GM12878 (cell line): ENCODE data around the gene SFXN5. TPM values are rescaled to one million over a fixed set of nuclear protein-coding genes. Genes with fewer than 3 reads are reported as not detected.

Source experiments
- ATAC-seq: fragments of 200-7000 bp; cut with Tn5 transposase; 3 replicates; pipeline ENCODE4 v1.9.1; 2020; ENCODE audit warnings: mild to moderate bottlenecking, moderate library complexity
- BruUV-seq: library from RNA; stranded (reverse); fragments of 400-500 nt; replicated peaks from 2 replicates; lab custom pipeline; 2021; lab: Mats Ljungman, UMichigan
- CTCF ChIA-PET: fragments of 300-600 bp; sonication (Branson Sonifier 250); formaldehyde crosslinking; extraction: SDS; loops from one replicate; lab custom pipeline; 2021; ENCODE audit warnings: inconsistent platforms; lab: Yijun Ruan, JAX
- POLR2A ChIA-PET: fragments of 350-600 bp; formaldehyde crosslinking; extraction: SDS; loops from one replicate; lab custom pipeline; 2021; ENCODE audit warnings: inconsistent platforms; lab: Charles Lee
- RAD21 ChIA-PET: fragments of 300-600 bp; sonication (Branson Sonifier 250); formaldehyde crosslinking; loops from one replicate; lab custom pipeline; 2023; ENCODE audit warnings: antibody characterized with exemption; ENCODE audit not compliant: unreplicated experiment; lab: Charles Lee
- SMC1A ChIA-PET: fragments of 300-600 bp; sonication (Branson Sonifier 250); formaldehyde crosslinking; loops from one replicate; lab custom pipeline; 2023; ENCODE audit not compliant: unreplicated experiment, uncharacterized antibody; lab: Charles Lee
- DNase-seq: peaks from one replicate; pipeline ENCODE4 v3.0.0-alpha.2; 2011; ENCODE audit warnings: low read depth, low spot score
- FAIRE-seq: peaks from 3 replicates; lab custom pipeline; 2011; peaks lifted over from hg19 to GRCh38; lab: Jason Lieb, UNC
- H2AFZ ChIP-seq: 2 replicates; pipeline ENCODE4 v1.6.0; 2011; ENCODE audit warnings: low read depth, low read length, control low read depth; ENCODE audit not compliant: control insufficient read depth
- H3K27ac ChIP-seq: 2 replicates; pipeline ENCODE4 v1.5.1; 2011; ENCODE audit warnings: control low read depth; ENCODE audit not compliant: control insufficient read depth, insufficient read depth
- H3K27me3 ChIP-seq, 2 experiments: replicated peaks in 1 of 2; 2 replicates each; pipeline versions ENCODE4 v1.6.0 to v1.6.1; 2011; ENCODE audit warnings: low read length in 1 of 2; ENCODE audit not compliant: control insufficient read depth in 2 of 2, insufficient read depth in 2 of 2
- H3K36me3 ChIP-seq, 2 experiments: 2 replicates each; pipeline ENCODE4 v1.5.1; 2011; ENCODE audit warnings: low read length in 1 of 2; ENCODE audit not compliant: control insufficient read depth in 2 of 2, insufficient read depth in 2 of 2
- H3K4me1 ChIP-seq: 2 replicates; pipeline ENCODE4 v1.6.1; 2011; ENCODE audit warnings: mild to moderate bottlenecking, low read length, moderate library complexity, mixed read lengths; ENCODE audit not compliant: control insufficient read depth, insufficient read depth
- H3K4me2 ChIP-seq: 2 replicates; pipeline ENCODE4 v1.6.0; 2011; ENCODE audit warnings: control low read depth; ENCODE audit not compliant: control insufficient read depth, insufficient read depth
- H3K4me3 ChIP-seq: fragments of 200-600 bp; sonication (generic); 2 replicates; pipeline ENCODE4 v1.5.1; 2016
- H3K79me2 ChIP-seq: 2 replicates; pipeline ENCODE4 v1.6.0; 2011; ENCODE audit warnings: low read length; ENCODE audit not compliant: control insufficient read depth, insufficient read depth
- H3K9ac ChIP-seq: 2 replicates; pipeline ENCODE4 v1.8.0; 2011; ENCODE audit warnings: low read length, control low read depth, mixed read lengths; ENCODE audit not compliant: control insufficient read depth, insufficient read depth
- H3K9me3 ChIP-seq: replicated peaks from 3 replicates; pipeline ENCODE4 v1.5.1; 2011; ENCODE audit warnings: mild to moderate bottlenecking, low read length; ENCODE audit not compliant: control insufficient read depth, insufficient read depth
- H4K20me1 ChIP-seq: 2 replicates; pipeline ENCODE4 v1.6.0; 2011; ENCODE audit not compliant: control insufficient read depth, insufficient read depth
- CBX3 ChIP-seq: fragments of 200-600 bp; sonication (generic); IDR thresholded peaks from 2 replicates; pipeline ENCODE4 v1.6.1; 2016; ENCODE audit warnings: low read depth, borderline replicate concordance
- DPF2 ChIP-seq: fragments of 450-650 bp; IDR thresholded peaks from 2 replicates; pipeline ENCODE4 v1.6.1; 2017; ENCODE audit warnings: mild to moderate bottlenecking
- GATAD2B ChIP-seq: fragments of 450-650 bp; conservative IDR thresholded peaks from 2 replicates; pipeline ENCODE4 v1.6.1; 2017; ENCODE audit warnings: low read depth, mild to moderate bottlenecking, moderate library complexity
- KDM1A ChIP-seq: fragments of 200-600 bp; sonication (generic); IDR thresholded peaks from 2 replicates; pipeline ENCODE4 v1.6.1; 2016; ENCODE audit warnings: borderline replicate concordance
- MXI1 ChIP-seq: fragments of 150-350 bp; IDR thresholded peaks from 2 replicates; pipeline ENCODE4 v1.6.1; 2011; ENCODE audit warnings: low read depth, mild to moderate bottlenecking, inconsistent platforms, low read length, improper control_type of control experiment
- SMC3 ChIP-seq: IDR thresholded peaks from 2 replicates; pipeline ENCODE4 v1.6.1; 2011; ENCODE audit warnings: low read length, improper control_type of control experiment, borderline replicate concordance
- ZNF24 ChIP-seq: fragments of 450-650 bp; IDR thresholded peaks from 2 replicates; pipeline ENCODE4 v1.6.1; 2017; ENCODE audit warnings: antibody characterized with exemption, mild to moderate bottlenecking
- ZNF622 ChIP-seq: fragments of 450-650 bp; IDR thresholded peaks from 2 replicates; pipeline ENCODE4 v1.6.1; 2017; ENCODE audit warnings: mild to moderate bottlenecking, inconsistent platforms
- WGBS: methylation state at CpG from one replicate; pipeline ENCODE4 v1.1.6; 2016; ENCODE audit warnings: low lambda C conversion rate; ENCODE audit not compliant: insufficient replicate concordance, insufficient coverage; ENCODE audit errors: missing lambda C conversion rate; 5-methylcytosine and 5-hydroxymethylcytosine counted together
- in situ Hi-C: fragments of 300-500 bp; cut with MboI; formaldehyde crosslinking; loops from 9 replicates; pipeline ENCODE4 v1.14.3; 2018; ENCODE audit warnings: mixed read lengths
- intact Hi-C: fragments of 100-400 bp; cut with micrococcal nuclease; formaldehyde crosslinking; loops from one replicate; pipeline ENCODE4 v1.14.2; 2022; ENCODE audit not compliant: unreplicated experiment
- polyA plus RNA-seq, 11 experiments: library from polyadenylated mRNA; depleted of rRNA in 4 of 11; unstranded in 6 of 11; stranded (reverse) in 5 of 11; fragments of >200 nt; fragmentation: Nextera tagmentation in 4 of 11; fragmentation: Illumina TruSeq in 1 of 11; extraction: Ambion mirVana in 4 of 11; extraction: Trizol in 1 of 11; gene quantifications; 1 replicate in 1 of 11; 2 replicates in 10 of 11; pipeline versions ENCODE4 v1.2.1 to v1.2.3, GENCODE V29; 2011 to 2016; ENCODE audit warnings: inconsistent platforms in 2 of 11, missing spikeins in 2 of 11, low read depth in 1 of 11
- total RNA-seq, 4 experiments: library from RNA; depleted of rRNA in 3 of 4; stranded (reverse); fragments of >200 nt in 3 of 4; fragmentation: Illumina TruSeq in 1 of 4; extraction: Trizol in 1 of 4; gene quantifications; 2 replicates each; pipeline versions ENCODE4 v1.2.1 to v1.2.3, GENCODE V29; 2013 to 2021
- TF ChIP-seq, protein P1 (sequence below): IDR thresholded peaks from 2 replicates; pipeline ENCODE4 v1.6.1; 2012; ENCODE audit warnings: low read length, inconsistent platforms

Gene SFXN5
- total and polyA plus RNA-seq, 10 of the 15 experiments (the other 5 are each of a cell fraction or from before 2014, with no cell fraction given) = 3.3 to 15.9 (median 11.2) TPM

DNA sequence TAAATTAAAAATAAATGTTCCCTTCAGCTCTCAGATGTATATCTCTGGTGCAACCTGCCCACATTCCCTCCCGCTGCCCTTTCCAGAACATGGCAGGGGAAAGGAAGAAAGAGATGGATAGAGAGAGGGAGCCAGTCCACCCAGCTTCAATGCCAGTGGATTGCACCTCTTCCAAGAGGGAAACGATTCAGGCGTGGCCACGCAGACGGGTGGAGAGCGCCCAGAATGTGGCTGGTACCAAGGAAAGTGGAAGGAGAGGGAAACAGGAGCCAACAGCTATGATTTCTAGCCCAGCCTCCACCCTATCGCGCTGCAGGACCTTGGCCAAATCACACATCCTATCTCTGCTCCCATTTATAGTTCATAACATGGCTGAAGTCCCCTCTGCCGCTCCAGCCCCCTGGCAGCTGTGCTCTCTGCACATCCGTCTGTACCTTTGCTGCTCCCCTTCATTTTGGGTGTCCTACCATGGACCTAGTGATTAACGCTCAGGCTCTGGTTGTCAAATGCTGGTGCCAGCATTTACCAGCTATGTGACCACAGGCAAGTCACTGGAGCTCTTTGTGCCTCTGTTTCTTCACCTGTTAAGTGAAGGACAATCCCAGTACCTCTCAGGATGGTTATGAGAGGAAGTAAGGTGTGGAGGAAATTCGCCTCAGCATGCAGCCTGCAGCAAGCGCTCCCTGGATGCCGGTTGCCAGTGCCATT is 66.5 kb downstream of the SFXN5 start (continued):
- no peak for TF ChIP-seq DPF2

DNA sequence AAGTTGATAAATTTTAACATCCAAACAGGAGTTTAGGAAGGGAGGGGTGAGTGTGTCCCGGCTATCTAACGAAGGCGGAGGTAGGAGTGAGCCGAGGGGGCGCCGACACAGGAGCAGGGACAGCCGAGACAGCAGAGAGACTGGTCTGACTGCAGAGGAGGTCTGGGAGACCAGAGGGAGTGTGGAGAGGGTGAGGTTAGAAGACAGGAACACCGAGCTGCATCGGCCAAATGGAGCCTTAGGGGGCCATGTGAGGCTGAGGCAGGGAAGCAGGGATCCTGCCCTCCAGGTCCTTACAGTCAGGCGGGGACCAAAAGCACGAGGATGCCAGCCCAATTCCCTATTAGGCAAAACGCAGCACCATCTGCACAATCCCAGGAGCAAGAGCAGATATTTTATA is 67.0 kb downstream of the SFXN5 start:
- intact Hi-C loops (no loop called here), in situ Hi-C loops (no loop called here)
- SMC1A ChIA-PET = interaction anchor here (0.6 kb wide), 1 partner anchor 49 kb away, joined by 3 read pairs; no protein-coding TSS in a partner anchor
- ATAC-seq (no peak), DNase-seq (no peak), FAIRE-seq (no peak)
- Histone ChIP-seq H3K27ac (no peak overlapping the region), H3K9me3 (no peaks in the 10 kb centered on the region), H3K4me2 (no peak overlapping the region), H3K4me3 (no peak overlapping the region), H3K4me1 (no peaks in the 10 kb centered on the region), H3K9ac (no peak overlapping the region), H4K20me1 (no peaks in the 10 kb centered on the region), H2AFZ (no peak overlapping the region), H3K27me3 (no peaks in the 10 kb centered on the region), H3K36me3 (no peaks in the 10 kb centered on the region; a peak in 1 of 4 replicates), H3K79me2 (no peaks in the 10 kb centered on the region)
- RAD21 ChIA-PET = no interaction called here
- CTCF ChIA-PET = interaction anchor here (1.4 kb wide), 2 partner anchors 11 to 111 kb away, joined by 3 to 5 read pairs; no protein-coding TSS in a partner anchor
- TF ChIP-seq CBX3 (no peak), KDM1A (no peak), GATAD2B (no peak), MXI1 (no peak), SMC3 (no peak), ZNF24 (no peak), ZNF622 (no peak)
- TF ChIP-seq, protein P1, sequence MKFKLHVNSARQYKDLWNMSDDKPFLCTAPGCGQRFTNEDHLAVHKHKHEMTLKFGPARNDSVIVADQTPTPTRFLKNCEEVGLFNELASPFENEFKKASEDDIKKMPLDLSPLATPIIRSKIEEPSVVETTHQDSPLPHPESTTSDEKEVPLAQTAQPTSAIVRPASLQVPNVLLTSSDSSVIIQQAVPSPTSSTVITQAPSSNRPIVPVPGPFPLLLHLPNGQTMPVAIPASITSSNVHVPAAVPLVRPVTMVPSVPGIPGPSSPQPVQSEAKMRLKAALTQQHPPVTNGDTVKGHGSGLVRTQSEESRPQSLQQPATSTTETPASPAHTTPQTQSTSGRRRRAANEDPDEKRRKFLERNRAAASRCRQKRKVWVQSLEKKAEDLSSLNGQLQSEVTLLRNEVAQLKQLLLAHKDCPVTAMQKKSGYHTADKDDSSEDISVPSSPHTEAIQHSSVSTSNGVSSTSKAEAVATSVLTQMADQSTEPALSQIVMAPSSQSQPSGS = no peak
- WGBS = 50% methylated on average over 12 of the region's 12 CpGs
- POLR2A ChIA-PET = no interaction called here
- BruUV-seq = no TSS peak
